WTC11 (cell line): ENCODE measurements around the gene KCNK4. TPM values are rescaled to one million over a fixed set of nuclear protein-coding genes. Genes with fewer than 3 reads are reported as not detected.
A peak's percentile ranks its signal among the peaks of the same experiment; 100 is the strongest.

Source experiments
- ATAC-seq: fragments of 200-7000 bp; cut with Tn5 transposase; 2 replicates; pipeline ENCODE4 v1.10.0; 2021; ENCODE audit warnings: mild to moderate bottlenecking, moderate library complexity
- CTCF ChIA-PET: fragments of 300-600 bp; sonication (Branson Sonifier 250); formaldehyde crosslinking; loops from one replicate; lab custom pipeline; 2021; ENCODE audit warnings: antibody characterized with exemption; lab: Charles Lee
- POLR2A ChIA-PET: fragments of 350-600 bp; sonication (Branson Sonifier 250); formaldehyde crosslinking; loops from one replicate; lab custom pipeline; 2021; ENCODE audit warnings: antibody characterized with exemption; lab: Charles Lee
- DNase-seq: peaks from one replicate; pipeline ENCODE4 v3.0.0; 2021; ENCODE audit warnings: low spot score
- H3K27ac Mint-ChIP-seq: 2 replicates; pipeline ENCODE4 v1.8.0; 2021; ENCODE audit warnings: mixed read lengths
- H3K27me3 Mint-ChIP-seq: 2 replicates; pipeline ENCODE4 v1.8.0; 2021; ENCODE audit warnings: low read depth, mild to moderate bottlenecking, moderate library complexity, mixed read lengths
- H3K36me3 Mint-ChIP-seq: 2 replicates; pipeline ENCODE4 v1.8.0; 2021; ENCODE audit warnings: mixed read lengths
- H3K4me1 Mint-ChIP-seq: 2 replicates; pipeline ENCODE4 v1.8.0; 2022; ENCODE audit warnings: mixed read lengths
- H3K4me3 Mint-ChIP-seq: 2 replicates; pipeline ENCODE4 v1.8.0; 2021; ENCODE audit warnings: mild to moderate bottlenecking, moderate library complexity, mixed read lengths
- H3K9me3 Mint-ChIP-seq: 2 replicates; pipeline ENCODE4 v1.8.0; 2021; ENCODE audit warnings: mixed read lengths
- ARID4B ChIP-seq: sonication (generic); formaldehyde crosslinking; IDR thresholded peaks from 2 replicates; pipeline ENCODE4 v1.8.0; 2023; ENCODE audit warnings: missing genetic modification reagents, mild to moderate bottlenecking, borderline replicate concordance
- ATF1 ChIP-seq: sonication (generic); formaldehyde crosslinking; IDR thresholded peaks from 2 replicates; pipeline ENCODE4 v1.8.1; 2023; ENCODE audit warnings: mild to moderate bottlenecking, moderate library complexity, missing genetic modification reagents
- CTCF ChIP-seq: fragments of 200-600 bp; IDR thresholded peaks from 2 replicates; pipeline ENCODE4 v1.8.0; 2022; ENCODE audit warnings: antibody characterized with exemption
- E2F5 ChIP-seq: sonication (generic); formaldehyde crosslinking; IDR thresholded peaks from 2 replicates; pipeline ENCODE4 v1.8.1; 2022; ENCODE audit warnings: mild to moderate bottlenecking, moderate library complexity, missing genetic modification reagents
- EMX1 ChIP-seq: fragments of 250-450 bp; sonication (Bioruptor Pico); IDR thresholded peaks from 2 replicates; pipeline ENCODE4 v1.8.0; 2021; ENCODE audit warnings: mild to moderate bottlenecking
- FOXK1 ChIP-seq: sonication (generic); formaldehyde crosslinking; IDR thresholded peaks from 2 replicates; pipeline ENCODE4 v1.8.0; 2022; ENCODE audit warnings: mild to moderate bottlenecking, moderate library complexity, missing genetic modification reagents
- JAZF1 ChIP-seq: fragments of 250-450 bp; sonication (Bioruptor Pico); IDR thresholded peaks from 2 replicates; pipeline ENCODE4 v1.9.0; 2021; ENCODE audit warnings: moderate library complexity, mild to moderate bottlenecking, inconsistent platforms
- MLX ChIP-seq: sonication (generic); formaldehyde crosslinking; IDR thresholded peaks from 2 replicates; pipeline ENCODE4 v1.8.1; 2023; ENCODE audit warnings: mild to moderate bottlenecking, missing genetic modification reagents, moderate library complexity
- NFATC4 ChIP-seq: fragments of 250-450 bp; sonication (Bioruptor Pico); IDR thresholded peaks from 2 replicates; pipeline ENCODE4 v1.9.0; 2021; ENCODE audit warnings: mild to moderate bottlenecking
- NFYB ChIP-seq: sonication (generic); formaldehyde crosslinking; conservative IDR thresholded peaks from 2 replicates; pipeline ENCODE4 v1.8.0; 2022; ENCODE audit warnings: low read depth, missing genetic modification reagents
- OVOL2 ChIP-seq: fragments of 250-450 bp; sonication (Bioruptor Pico); IDR thresholded peaks from 2 replicates; pipeline ENCODE4 v1.9.0; 2021; ENCODE audit warnings: mild to moderate bottlenecking, borderline replicate concordance
- PREB ChIP-seq: sonication (generic); formaldehyde crosslinking; IDR thresholded peaks from 2 replicates; pipeline ENCODE4 v1.8.1; 2022; ENCODE audit warnings: mild to moderate bottlenecking, missing genetic modification reagents, moderate library complexity, borderline replicate concordance
- USF2 ChIP-seq: sonication (generic); formaldehyde crosslinking; IDR thresholded peaks from 2 replicates; pipeline ENCODE4 v1.8.1; 2023; ENCODE audit warnings: mild to moderate bottlenecking, missing genetic modification reagents, moderate library complexity
- ZBTB21 ChIP-seq: sonication (generic); formaldehyde crosslinking; IDR thresholded peaks from 2 replicates; pipeline ENCODE4 v1.8.1; 2023; ENCODE audit warnings: mild to moderate bottlenecking, missing genetic modification reagents, borderline replicate concordance
- ZNF281 ChIP-seq: sonication (generic); formaldehyde crosslinking; IDR thresholded peaks from 2 replicates; pipeline ENCODE4 v1.8.0; 2023; ENCODE audit warnings: mild to moderate bottlenecking, missing genetic modification reagents
- ZNF423 ChIP-seq: fragments of 250-450 bp; sonication (Bioruptor Pico); IDR thresholded peaks from 2 replicates; pipeline ENCODE4 v2.1.2; 2022; ENCODE audit warnings: mild to moderate bottlenecking, moderate library complexity
- ZNF512 ChIP-seq: sonication (generic); formaldehyde crosslinking; IDR thresholded peaks from 2 replicates; pipeline ENCODE4 v1.8.1; 2022; ENCODE audit warnings: missing genetic modification reagents, borderline replicate concordance
- ZNF671 ChIP-seq: fragments of 250-450 bp; sonication (Bioruptor Pico); IDR thresholded peaks from 2 replicates; pipeline ENCODE4 v1.8.0; 2021; ENCODE audit warnings: mild to moderate bottlenecking
- total RNA-seq: library from RNA; stranded (reverse); gene quantifications from 3 replicates; pipeline ENCODE4 v1.2.3, GENCODE V29; 2021

The KCNK4 gene
- total RNA-seq, 1 experiment from 2014 or later = 0.74 TPM

GRCh38 chr11:64251753-64252002, 39.4 kb upstream of the KCNK4 start:
- ATAC-seq (no peak), DNase-seq (no peak)
- Mint-ChIP-seq H3K9me3 (no peaks in the 10 kb centered on the region), H3K4me3 (peak overlapping the region; percentile 90), H3K4me1 (peaks cover 42% of the 10 kb centered on the region), H3K36me3 (peaks cover 2% of the 10 kb centered on the region), H3K27ac (peak overlapping the region; percentile 45; the same call in 1 of the 2 replicates), H3K27me3 (no peaks in the 10 kb centered on the region)
- ChIA-PET CTCF (interaction anchor here (0.5 to 5.3 kb wide), 22 partner anchors 9 to 379 kb away, joined by 3 to 75 read pairs (median 14); partner anchors contain the start of genes CATSPERZ, CCDC88B, DNAJC4 and ESRRA), POLR2A (interaction anchor here (0.6 to 3.7 kb wide), 6 partner anchors 10 to 35 kb away, joined by 3 to 25 read pairs (median 6); partner anchors contain the start of genes NUDT22 and TRPT1)
- no peak for TF ChIP-seq FOXK1 (CRISPR knock-in tag)
- TF ChIP-seq EMX1 = no peak
- no peak for TF ChIP-seq CTCF

- ATAC-seq (no peak), DNase-seq (peak; percentile 67)
- Mint-ChIP-seq H3K27ac (peak overlapping the region; percentile 45), H3K4me1 (peaks cover 42% of the 10 kb centered on the region), H3K4me3 (peak overlapping the region; percentile 90), H3K9me3 (no peaks in the 10 kb centered on the region), H3K36me3 (peaks cover 3% of the 10 kb centered on the region), H3K27me3 (no peaks in the 10 kb centered on the region)
- CTCF ChIA-PET = interaction anchor here (0.5 to 5.3 kb wide), 22 partner anchors 10 to 1519 kb away, joined by 3 to 75 read pairs (median 12); partner anchors contain the start of genes CATSPERZ, CCDC88B, DNAJC4 and ESRRA
- POLR2A ChIA-PET = interaction anchor here (0.6 to 3.7 kb wide), 10 partner anchors 9 to 52 kb away, joined by 3 to 25 read pairs (median 4); partner anchors contain the start of genes FKBP2, NUDT22 and TRPT1
- no peak for TF ChIP-seq ARID4B
- TF ChIP-seq ZNF671 = no peak
- no peak for TF ChIP-seq ATF1
- 0 out of 2 replicates have a peak, but pooled peaks have one; percentile 33 for TF ChIP-seq ZNF281 (CRISPR knock-in tag)
- no peak for TF ChIP-seq PREB (CRISPR knock-in tag)
- no peak for TF ChIP-seq NFATC4 (CRISPR knock-in tag)
- no peak for TF ChIP-seq ZBTB21 (CRISPR knock-in tag)
- no peak for TF ChIP-seq MLX
- no peak for TF ChIP-seq NFYB (CRISPR knock-in tag)
- no peak for TF ChIP-seq ZNF512 (CRISPR knock-in tag)
- TF ChIP-seq USF2 (CRISPR knock-in tag) = no peak
- no peak for TF ChIP-seq FOXK1 (CRISPR knock-in tag)
- TF ChIP-seq E2F5 = 0 out of 2 replicates have a peak, but pooled peaks have one; percentile 49
- TF ChIP-seq JAZF1 = no peak
- no peak for TF ChIP-seq OVOL2 (CRISPR knock-in tag)
- no peak for TF ChIP-seq ZNF423 (CRISPR knock-in tag)
Observed at GRCh38 chr11:64252003-64252872, 38.9 kb upstream of the KCNK4 start.
